SH-SY5Y (cell line): ENCODE results near the gene ZNF516.

ENCODE experiments used
- GATA2 ChIP-seq: IDR thresholded peaks from 2 replicates; pipeline ENCODE4 v1.6.1; 2011; ENCODE audit warnings: mild to moderate bottlenecking, low read depth, low read length
- GATA3 ChIP-seq: IDR thresholded peaks from 2 replicates; pipeline ENCODE4 v1.6.1; 2011; ENCODE audit warnings: low read depth, mild to moderate bottlenecking, low read length, moderate library complexity

DNA sequence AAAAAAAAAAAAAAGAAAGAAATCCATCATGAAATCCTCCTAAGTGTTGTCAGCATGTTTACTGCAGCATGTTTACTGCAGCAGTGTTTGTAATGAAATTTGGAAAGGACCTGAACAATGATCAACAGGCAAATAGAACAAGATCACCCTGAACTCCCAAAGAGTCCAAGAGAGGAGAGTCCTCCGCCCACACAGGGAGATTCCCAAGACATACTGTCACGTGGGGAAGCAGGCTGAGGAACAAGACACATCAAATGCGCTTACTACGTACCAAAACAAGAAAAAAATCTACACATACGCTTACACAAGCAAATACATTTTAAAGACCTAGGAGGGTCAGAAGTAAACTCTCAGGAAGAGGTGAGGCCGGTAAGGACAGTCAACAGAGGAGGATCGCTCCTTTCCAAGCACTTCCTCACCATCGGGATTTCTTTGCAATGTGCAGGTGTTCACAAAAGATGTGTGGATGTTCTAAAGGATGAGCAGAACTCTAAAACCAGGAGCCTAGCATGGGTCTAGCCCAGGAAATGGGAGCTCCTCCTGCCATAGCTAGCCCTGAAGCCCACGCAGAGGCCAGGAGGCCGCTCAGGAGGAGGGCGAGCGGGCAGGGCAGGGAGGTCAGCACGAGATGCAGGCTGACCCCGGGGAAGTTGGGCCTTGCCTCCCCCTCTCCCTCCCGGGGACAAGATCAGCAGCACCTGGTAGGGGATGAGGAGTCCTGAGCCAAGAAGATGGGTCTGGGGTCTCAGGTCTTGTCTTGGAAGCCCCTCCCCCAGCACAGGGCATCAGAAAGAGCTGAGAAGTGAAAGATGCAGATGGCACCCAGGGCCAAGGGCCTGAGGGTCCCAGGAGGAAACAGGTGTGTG lies 66.4 kb downstream of the ZNF516 start:
- TF ChIP-seq GATA2 (no peak), GATA3 (no peak)
